ENCODE data around the gene CYB561A3. TPM values are rescaled to one million over a fixed set of nuclear protein-coding genes. Genes with fewer than 3 reads are reported as not detected.
A peak's percentile ranks its signal among the peaks of the same experiment; 100 is the strongest.

The CYB561A3 gene
- total and polyA plus RNA-seq, 2 of the 13 experiments (the other 11 are each of a cell fraction or from before 2014, with no cell fraction given) = 11.4 to 14.9 TPM

DNA sequence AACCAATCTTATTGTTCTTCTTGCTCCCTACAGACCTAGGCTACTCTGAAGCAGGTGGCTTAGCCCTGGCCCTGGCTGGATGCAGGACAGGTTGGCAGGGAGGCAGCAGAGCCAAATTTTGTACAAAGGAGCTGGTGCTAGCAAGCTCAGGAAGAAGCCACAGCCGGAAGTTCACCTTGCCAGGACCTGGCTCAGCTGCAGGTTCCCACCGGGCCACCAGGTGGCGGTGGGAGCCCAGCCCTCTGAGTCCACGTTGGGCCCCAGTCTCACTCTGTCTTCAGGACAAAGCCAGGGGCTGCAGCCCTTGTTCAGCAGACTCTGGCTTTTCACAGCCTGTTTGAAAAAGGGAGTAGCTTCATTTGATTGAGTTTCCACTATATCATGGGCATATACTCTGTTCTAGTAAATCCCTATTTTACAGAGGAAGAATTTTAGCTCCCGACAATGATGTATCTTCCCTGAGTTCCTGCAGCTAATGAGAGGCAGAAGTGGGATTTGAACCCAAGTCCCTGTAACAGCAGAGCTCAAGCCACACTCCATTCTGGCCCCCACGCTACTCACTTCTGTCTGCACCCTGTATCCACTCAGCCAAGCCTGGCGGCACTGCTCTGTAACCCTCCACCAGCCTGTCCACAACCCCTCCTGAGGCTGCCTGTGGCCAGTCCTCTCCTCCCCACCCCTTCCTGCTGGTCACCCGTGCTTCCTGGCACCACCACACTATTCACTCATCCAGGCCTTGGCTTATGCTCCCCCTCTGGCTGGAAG, 25.3 kb downstream of the CYB561A3 start (continued):
- TF ChIP-seq, protein P1, sequence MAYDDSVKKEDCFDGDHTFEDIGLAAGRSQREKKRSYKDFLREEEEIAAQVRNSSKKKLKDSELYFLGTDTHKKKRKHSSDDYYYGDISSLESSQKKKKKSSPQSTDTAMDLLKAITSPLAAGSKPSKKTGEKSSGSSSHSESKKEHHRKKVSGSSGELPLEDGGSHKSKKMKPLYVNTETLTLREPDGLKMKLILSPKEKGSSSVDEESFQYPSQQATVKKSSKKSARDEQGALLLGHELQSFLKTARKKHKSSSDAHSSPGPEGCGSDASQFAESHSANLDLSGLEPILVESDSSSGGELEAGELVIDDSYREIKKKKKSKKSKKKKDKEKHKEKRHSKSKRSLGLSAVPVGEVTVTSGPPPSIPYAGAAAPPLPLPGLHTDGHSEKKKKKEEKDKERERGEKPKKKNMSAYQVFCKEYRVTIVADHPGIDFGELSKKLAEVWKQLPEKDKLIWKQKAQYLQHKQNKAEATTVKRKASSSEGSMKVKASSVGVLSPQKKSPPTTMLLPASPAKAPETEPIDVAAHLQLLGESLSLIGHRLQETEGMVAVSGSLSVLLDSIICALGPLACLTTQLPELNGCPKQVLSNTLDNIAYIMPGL (CRISPR knock-in tag; IDR thresholded peaks at IDR 0.05; ENCODE audit: borderline replicate concordance in 1 of 2, low read depth in 1 of 2) = peak; percentile 69 to 85; a peak in 3 of 4 replicates
- TF ChIP-seq GTF3A (CRISPR knock-in tag; conservative IDR thresholded peaks at IDR 0.05) = no peak
- 0 out of 2 replicates have a peak, but pooled peaks have one; percentile 23 for TF ChIP-seq ZBTB7B (CRISPR knock-in tag; IDR thresholded peaks at IDR 0.05)
- TF ChIP-seq ZNF136 (CRISPR knock-in tag; IDR thresholded peaks at IDR 0.05; ENCODE audit: low read depth) = 0 out of 2 replicates have a peak, but pooled peaks have one; percentile 40
- no peak for TF ChIP-seq ZNF256 (CRISPR knock-in tag; conservative IDR thresholded peaks at IDR 0.05)
- TF ChIP-seq, protein P2, sequence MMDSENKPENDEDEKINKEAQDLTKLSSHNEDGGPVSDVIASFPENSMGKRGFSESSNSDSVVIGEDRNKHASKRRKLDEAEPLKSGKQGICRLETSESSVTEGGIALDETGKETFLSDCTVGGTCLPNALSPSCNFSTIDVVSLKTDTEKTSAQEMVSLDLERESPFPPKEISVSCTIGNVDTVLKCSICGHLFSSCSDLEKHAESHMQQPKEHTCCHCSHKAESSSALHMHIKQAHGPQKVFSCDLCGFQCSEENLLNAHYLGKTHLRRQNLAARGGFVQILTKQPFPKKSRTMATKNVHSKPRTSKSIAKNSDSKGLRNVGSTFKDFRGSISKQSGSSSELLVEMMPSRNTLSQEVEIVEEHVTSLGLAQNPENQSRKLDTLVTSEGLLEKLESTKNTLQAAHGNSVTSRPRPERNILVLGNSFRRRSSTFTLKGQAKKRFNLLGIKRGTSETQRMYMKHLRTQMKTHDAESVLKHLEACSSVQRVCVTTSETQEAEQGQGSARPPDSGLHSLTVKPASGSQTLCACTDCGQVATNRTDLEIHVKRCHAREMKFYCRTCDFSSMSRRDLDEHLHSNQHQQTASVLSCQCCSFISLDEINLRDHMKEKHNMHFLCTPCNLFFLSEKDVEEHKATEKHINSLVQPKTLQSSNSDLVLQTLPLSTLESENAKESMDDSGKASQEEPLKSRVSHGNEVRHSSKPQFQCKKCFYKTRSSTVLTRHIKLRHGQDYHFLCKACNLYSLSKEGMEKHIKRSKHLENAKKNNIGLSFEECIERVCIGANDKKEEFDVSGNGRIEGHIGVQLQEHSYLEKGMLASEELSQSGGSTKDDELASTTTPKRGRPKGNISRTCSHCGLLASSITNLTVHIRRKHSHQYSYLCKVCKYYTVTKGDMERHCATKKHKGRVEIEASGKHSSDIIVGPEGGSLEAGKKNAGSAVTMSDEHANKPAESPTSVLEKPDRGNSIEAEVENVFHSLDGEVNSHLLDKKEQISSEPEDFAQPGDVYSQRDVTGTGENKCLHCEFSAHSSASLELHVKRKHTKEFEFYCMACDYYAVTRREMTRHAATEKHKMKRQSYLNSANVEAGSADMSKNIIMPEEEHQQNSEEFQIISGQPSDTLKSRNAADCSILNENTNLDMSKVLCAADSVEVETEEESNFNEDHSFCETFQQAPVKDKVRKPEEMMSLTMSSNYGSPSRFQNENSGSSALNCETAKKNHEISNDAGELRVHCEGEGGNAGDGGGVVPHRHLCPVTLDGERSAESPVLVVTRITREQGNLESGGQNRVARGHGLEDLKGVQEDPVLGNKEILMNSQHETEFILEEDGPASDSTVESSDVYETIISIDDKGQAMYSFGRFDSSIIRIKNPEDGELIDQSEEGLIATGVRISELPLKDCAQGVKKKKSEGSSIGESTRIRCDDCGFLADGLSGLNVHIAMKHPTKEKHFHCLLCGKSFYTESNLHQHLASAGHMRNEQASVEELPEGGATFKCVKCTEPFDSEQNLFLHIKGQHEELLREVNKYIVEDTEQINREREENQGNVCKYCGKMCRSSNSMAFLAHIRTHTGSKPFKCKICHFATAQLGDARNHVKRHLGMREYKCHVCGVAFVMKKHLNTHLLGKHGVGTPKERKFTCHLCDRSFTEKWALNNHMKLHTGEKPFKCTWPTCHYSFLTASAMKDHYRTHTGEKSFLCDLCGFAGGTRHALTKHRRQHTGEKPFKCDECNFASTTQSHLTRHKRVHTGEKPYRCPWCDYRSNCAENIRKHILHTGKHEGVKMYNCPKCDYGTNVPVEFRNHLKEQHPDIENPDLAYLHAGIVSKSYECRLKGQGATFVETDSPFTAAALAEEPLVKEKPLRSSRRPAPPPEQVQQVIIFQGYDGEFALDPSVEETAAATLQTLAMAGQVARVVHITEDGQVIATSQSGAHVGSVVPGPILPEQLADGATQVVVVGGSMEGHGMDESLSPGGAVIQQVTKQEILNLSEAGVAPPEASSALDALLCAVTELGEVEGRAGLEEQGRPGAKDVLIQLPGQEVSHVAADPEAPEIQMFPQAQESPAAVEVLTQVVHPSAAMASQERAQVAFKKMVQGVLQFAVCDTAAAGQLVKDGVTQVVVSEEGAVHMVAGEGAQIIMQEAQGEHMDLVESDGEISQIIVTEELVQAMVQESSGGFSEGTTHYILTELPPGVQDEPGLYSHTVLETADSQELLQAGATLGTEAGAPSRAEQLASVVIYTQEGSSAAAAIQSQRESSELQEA (CRISPR knock-in tag; IDR thresholded peaks at IDR 0.05; ENCODE audit: not compliant biosample characterization) = no peak
- peak; percentile 49 for TF ChIP-seq GABPA (IDR thresholded peaks at IDR 0.05; ENCODE audit: low read depth, low read length)
- peak; percentile 83 for TF ChIP-seq GABPA (CRISPR knock-in tag; IDR thresholded peaks at IDR 0.05; ENCODE audit: low read depth)
- no peak for TF ChIP-seq EEA1 (CRISPR knock-in tag; IDR thresholded peaks at IDR 0.05; ENCODE audit: borderline replicate concordance)
- TF ChIP-seq ZNF274 (CRISPR knock-in tag; IDR thresholded peaks at IDR 0.05) = no peak
- TF ChIP-seq TCF12 (IDR thresholded peaks at IDR 0.05) = no peak
- TF ChIP-seq TCF12 (CRISPR knock-in tag; IDR thresholded peaks at IDR 0.05) = no peak
- no peak for TF ChIP-seq ZNF337 (CRISPR knock-in tag; IDR thresholded peaks at IDR 0.05; ENCODE audit: borderline replicate concordance, low read depth)
- peak in 1 of 2 experiments; percentile 63; a peak in 2 of 4 replicates for TF ChIP-seq KLF16 (CRISPR knock-in tag; IDR thresholded peaks at IDR 0.05)
- peak; percentile 10; the same call in 1 of the 2 replicates for TF ChIP-seq RBFOX2 (IDR thresholded peaks at IDR 0.05; ENCODE audit: low read depth, low read length)
- TF ChIP-seq, protein P3, sequence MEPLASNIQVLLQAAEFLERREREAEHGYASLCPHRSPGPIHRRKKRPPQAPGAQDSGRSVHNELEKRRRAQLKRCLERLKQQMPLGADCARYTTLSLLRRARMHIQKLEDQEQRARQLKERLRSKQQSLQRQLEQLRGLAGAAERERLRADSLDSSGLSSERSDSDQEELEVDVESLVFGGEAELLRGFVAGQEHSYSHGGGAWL (CRISPR knock-in tag; IDR thresholded peaks at IDR 0.05) = no peak
- TF ChIP-seq REXO4 (CRISPR knock-in tag; IDR thresholded peaks at IDR 0.05; ENCODE audit: borderline replicate concordance) = no peak

Data from HepG2 (cell line).